HG02642 (cell line): ENCODE data around the gene OR10D3.
"Not testable (repeated sequence)": the region's sequence is repeated elsewhere in the genome, so short reads cannot be mapped to it uniquely, and the experiment has no call there.

Experiments used
- ATAC-seq: cut with Tn5 transposase; IDR thresholded peaks from one replicate; pipeline ENCODE4 v1.9.1; 2021; ENCODE audit warnings: mild to moderate bottlenecking; ENCODE audit not compliant: unreplicated experiment, poor library complexity

The OR10D3 gene, protein sequence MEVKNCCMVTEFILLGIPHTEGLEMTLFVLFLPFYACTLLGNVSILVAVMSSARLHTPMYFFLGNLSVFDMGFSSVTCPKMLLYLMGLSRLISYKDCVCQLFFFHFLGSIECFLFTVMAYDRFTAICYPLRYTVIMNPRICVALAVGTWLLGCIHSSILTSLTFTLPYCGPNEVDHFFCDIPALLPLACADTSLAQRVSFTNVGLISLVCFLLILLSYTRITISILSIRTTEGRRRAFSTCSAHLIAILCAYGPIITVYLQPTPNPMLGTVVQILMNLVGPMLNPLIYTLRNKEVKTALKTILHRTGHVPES

DNA sequence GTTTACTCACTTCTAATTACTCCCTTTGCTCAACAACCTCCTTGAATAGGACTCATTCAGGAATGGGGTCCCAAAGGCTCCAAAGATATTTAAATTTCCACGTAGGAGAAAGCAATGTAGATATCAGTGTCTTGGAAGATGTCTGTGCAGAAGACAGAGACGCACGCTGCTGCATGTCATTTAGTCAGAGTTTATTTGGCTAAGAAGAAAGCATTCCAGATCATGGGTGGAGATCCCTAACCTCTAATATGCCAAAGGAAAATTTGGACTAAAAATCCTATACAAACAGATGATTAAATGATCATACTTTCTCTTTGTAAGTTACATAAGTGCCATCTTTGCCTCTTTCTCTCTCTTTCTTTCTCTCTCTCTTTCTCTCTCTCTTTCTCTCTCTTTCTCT, at the start of gene OR10D3:
Gene OR10D3, plus strand, starts transcription at position 278 of the 400 bp plus-strand sequence. CDS start 1,925 bp downstream, outside the sequence.
- no peak for ATAC-seq

GRCh38 chr11:124143034-124143433, 40.1 kb upstream of the OR10D3 start:
- ATAC-seq, result no peak

DNA sequence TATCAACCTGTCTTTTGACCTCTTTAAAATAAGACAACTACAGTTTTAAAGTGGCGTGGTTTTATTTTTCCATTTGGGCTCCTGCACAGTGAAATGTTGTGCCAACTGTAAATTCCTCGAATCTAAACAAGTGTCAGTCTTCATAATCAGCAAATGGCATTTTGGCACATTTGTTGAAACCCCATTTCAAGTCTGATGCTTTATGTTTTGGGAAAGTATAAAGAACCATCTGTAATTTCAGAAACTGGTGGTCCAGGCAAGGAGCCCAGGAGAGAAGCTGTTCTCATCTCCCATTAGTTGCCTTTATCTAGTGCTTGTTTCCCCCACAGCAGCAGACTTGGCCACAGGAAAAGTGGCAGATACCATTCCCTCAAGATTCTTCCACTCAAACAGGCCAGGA, 35.2 kb upstream of the OR10D3 start:
- ATAC-seq, result no peak

- ATAC-seq, result no peak
Observed at GRCh38 chr11:124150684-124151083, 32.5 kb upstream of the OR10D3 start.

DNA sequence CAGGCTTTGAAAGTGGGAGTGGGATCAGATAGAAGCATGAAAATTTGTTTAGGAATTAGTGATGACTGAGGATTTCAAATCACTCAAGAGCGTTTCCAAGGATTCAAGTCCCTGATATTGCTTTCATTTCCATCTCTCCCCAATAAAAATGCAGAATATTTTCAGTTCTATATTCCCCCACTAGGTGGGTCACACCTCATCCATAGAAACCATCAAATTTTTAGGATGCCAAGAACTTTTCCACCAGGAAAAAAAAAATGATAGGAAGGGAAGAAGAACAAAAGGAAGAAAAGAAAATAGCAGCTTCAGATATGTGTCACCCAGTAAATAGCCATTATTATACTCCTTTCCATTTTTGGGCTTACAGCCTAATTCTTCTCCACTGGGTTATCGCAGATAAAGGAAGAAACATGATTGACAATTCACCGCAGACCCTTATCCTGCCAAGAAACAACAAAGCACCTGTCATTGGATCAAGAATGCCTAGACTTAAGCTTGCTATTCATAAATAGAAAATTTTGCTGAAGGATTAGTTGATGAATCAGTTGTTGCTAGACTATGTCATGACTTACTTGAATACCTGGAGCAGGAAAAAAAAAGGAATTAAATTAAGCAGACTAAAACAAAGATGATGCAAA, 30.3 kb upstream of the OR10D3 start:
- no peak for ATAC-seq

DNA sequence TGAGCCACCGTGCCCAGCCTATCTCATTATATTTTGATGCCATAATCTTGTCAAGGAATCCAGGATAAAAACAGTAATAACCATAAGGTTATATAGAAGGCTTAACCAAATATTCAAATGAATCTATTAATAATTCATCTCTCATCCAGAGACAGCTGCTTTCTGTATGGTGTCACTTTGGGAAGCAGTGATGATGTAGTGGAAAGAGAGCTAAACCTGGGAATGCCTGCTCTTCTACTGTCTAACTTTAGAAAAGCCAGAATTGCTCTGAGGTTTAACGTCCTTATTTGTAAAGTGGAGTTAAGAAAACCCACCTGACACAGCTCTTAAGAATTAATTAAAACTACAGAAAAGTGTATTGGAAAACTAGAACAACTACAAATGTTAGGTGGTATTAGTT, 29.3 kb upstream of the OR10D3 start:
- no peak for ATAC-seq

DNA sequence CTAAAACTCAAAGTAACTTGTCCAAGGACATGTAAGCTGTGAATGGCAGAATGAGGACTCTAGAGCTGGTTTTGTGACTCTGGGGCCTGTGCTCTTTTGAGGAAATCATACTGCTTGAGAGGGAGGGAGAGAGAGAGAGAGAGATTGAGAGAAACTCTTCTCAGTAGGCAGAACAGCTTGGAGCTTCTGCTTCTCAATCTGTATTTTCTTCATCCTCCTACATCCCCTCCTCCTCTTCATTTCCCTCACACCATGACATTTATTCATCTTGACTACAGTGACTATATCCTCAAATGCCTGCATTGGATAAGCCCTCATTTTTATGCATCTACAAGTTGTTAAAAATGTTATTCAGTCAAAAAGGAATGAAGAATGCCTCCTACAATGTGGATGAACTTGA, 23.7 kb upstream of the OR10D3 start:
- ATAC-seq, result no peak

GRCh38 chr11:124160986-124161385, 22.2 kb upstream of the OR10D3 start:
- no peak for ATAC-seq

DNA sequence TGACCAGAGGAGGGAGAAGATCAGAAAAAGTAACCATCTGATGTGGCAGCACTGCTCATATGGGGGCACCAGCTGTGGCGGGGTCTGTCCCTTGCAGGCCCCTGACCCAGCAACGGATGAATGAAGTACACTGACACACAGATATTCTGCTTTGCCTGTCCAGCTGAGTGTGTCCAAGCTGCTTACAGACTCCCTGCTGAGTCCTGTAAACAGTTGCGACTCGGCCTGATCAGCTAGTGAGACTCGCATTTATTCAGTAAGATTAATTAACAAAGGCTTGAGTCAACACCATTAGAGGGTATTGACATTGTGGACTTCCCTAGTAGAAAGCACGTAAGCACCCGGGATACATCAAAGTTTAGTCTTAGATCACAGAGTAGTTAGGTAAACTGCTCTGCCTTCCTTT, 15.3 kb upstream of the OR10D3 start:
- ATAC-seq, result no peak

DNA sequence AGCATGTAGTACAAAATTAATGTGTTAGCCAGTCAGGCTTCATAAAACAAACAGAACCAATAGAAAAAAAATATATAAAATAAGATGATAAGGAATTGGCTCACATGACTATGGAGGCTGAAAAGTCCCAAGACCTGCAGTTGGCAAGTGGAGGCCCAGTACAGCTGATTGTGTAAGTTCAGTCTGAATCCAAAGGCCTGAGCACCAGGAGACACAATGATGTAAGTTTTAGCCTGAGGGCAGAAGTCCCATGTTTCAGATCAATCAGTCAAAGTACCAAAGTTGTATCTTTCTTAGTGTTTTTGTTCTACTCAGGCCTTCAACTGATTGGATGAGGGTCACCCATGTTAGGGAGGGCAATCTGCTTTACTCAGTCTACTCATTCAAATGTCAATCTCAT, 14.3 kb upstream of the OR10D3 start:
- no peak for ATAC-seq

DNA sequence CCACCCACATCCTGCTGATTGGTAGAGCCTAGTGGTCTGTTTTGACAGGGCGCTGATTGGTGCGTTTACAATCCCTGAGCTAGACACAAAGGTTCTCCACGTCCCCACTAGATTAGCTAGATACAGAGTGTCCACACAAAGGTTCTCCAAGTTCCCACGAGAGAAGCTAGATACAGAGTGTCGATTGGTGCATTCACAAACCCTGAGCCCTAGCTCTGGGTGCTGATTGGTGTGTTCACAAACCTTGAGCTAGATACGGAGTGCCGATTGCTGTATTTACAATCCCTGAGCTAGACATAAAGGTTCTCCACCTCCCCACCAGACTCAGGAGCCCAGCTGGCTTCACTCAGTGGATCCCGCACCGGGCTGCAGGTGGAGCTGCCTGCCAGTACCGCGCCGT, 12.8 kb upstream of the OR10D3 start:
- not testable (repeated sequence) for ATAC-seq

DNA sequence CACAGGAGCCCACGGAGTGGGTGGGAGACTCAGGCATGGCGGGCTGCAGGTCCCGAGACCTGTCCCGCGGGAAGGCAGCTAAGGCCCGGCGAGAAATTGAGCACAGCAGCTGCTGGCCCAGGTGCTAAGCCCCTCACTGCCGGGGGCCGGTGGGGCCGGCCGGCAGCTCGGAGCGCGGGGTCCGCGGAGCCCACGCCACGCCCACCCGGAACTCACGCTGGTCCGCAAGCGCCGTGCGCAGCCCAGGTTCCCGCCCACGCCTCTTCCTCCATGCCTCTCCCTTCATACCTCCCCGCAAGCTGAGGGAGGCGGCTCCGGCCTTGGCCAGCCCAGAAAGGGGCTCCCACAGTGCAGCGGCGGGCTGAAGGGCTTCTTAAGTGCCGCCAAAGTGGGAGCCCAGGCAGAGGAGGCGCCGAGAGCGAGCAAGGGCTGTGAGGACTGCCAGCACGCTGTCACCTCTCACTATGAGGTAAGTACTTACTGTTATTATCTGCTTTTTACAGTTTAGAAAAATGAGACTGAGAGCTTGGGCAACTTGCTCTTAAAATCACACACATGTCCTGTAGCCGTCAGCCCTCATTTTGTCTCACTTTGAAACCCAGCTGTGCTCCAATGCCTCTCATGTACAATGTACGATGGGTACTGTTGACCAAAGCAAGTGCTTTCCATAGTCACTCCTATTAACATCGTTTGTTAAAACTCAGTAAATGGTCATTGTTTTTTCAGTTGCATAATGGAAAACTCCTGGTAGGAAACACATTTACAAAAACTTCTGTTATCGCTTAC, 12.2 kb upstream of the OR10D3 start:
- no peak for ATAC-seq

- ATAC-seq, result no peak
Observed at GRCh38 chr11:124172101-124172500, 11.0 kb upstream of the OR10D3 start.

DNA sequence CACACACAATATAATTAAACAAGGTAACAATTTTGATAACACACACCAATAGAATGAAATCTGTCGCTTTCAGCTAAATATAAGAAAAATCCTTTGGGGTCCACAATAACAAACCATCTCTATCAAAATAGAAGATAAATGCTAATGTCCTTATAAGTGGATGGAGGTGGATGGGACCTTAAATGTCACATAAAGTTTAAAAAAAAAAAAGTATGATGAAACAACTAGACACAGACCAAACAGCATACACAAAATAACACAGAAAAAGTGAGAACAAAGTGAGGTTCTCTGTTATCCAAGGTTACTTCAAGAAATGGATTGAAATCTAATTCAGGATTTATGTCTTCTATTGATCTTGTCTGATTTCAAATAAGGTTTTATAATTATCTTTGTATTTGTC, 10.5 kb upstream of the OR10D3 start:
- no peak for ATAC-seq

DNA sequence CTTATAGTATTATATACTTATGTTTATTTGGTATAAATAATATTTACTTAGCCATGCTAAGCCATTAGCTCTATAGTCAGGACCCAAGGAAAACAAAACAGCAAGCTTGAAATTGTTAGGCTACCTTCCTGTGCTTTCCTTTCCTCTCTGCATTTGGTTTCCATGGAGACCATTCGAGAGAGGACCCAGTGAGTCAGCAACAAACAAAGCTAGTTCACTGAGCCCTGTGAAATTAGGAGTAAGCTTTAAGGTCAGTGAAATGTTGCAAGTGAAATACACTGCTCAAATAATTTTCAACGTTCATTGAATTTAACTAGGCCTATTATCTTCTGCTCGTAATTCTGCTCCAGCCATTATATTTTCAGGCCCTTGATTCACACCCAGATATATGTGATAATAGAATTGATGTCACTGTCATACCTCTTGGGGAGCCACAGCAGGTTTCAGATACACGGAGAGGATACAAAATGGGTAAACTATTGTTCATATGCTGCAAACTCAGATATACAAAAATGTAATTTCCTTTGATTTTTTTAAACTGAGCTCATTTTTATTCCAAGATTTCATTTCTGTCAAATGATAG, 9.1 kb upstream of the OR10D3 start:
- ATAC-seq, result no peak

DNA sequence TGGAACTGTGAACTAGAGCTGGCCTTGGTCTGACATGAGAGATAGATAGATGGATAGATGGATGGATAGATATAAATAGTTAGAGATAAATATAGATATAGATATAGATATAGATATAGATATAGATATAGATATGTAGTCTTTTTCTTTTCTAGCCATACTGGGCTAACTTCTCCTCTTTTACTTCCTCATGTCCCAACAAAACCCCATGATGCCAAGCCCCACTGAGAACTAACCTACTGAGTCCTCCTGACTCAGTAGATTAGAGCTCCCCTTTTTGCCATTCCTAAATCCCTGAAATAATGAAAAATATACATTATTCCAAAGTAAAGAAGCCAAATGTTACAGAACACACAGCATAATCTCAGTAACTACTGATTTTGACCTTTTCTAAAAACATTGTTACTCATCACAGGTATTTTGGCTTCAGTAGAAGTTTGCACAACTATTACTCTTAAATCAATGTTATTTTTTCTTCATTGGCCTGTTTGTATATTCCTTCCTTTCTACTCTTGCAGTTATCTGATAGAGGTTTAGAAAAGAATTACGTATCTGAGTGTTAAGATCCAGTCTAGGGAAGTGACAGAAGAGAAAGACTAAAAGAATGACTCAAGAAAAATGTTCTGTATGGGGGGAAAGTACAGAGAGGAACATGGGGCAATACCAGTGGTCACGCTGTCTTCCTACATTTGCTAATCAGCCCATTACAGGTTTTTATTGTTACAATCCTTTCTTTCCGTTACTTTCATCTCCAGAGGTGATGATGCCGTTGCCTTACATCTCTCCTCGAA, 6.0 kb upstream of the OR10D3 start:
- ATAC-seq, result peak; percentile 52

- ATAC-seq, result no peak
Observed at GRCh38 chr11:124179310-124179709, 3.8 kb upstream of the OR10D3 start.

- no peak for ATAC-seq
Observed at GRCh38 chr11:124190298-124191139, 7.4 kb downstream of the OR10D3 start.
